Common myeloid progenitor, CD34-positive (primary cell): Measurements from ENCODE around the gene APOB.

Experiments used
- CTCF ChIA-PET: fragments of 350-600 bp; sonication (Branson Sonifier 250); formaldehyde crosslinking; loops from one replicate; lab custom pipeline; 2021; ENCODE audit warnings: antibody characterized with exemption; lab: Charles Lee
- POLR2A ChIA-PET: fragments of 350-600 bp; sonication (Branson Sonifier 250); formaldehyde crosslinking; loops from one replicate; lab custom pipeline; 2021; ENCODE audit warnings: antibody characterized with exemption; lab: Charles Lee
- DNase-seq, 3 donors: peaks; one replicate each; pipeline versions ENCODE4 v3.0.0 to v3.0.0-alpha.2; 2013
- H3K27ac ChIP-seq, 2 experiments: 1 replicate in 1 of 2; 2 replicates in 1 of 2; pipeline ENCODE4 v1.7.0; 2013; ENCODE audit warnings: inconsistent platforms in 2 of 2, low read length in 2 of 2, mild to moderate bottlenecking in 2 of 2, low read depth in 1 of 2, moderate library complexity in 1 of 2; ENCODE audit not compliant: severe bottlenecking in 2 of 2, insufficient read depth in 1 of 2, poor library complexity in 1 of 2
- H3K27me3 ChIP-seq, 5 experiments: replicated peaks in 2 of 5; 1 replicate in 3 of 5; 2 replicates in 2 of 5; pipeline versions ENCODE4 v1.6.1 to v1.7.0; 2013; ENCODE audit warnings: low read length in 4 of 5, mild to moderate bottlenecking in 2 of 5, moderate library complexity in 2 of 5, inconsistent platforms in 1 of 5; ENCODE audit not compliant: insufficient read depth in 5 of 5, control insufficient read depth in 4 of 5
- H3K36me3 ChIP-seq, 4 experiments: 1 replicate in 2 of 4; 2 replicates in 2 of 4; pipeline versions ENCODE4 v1.6.1 to v1.7.0; 2013; ENCODE audit warnings: low read length in 3 of 4, control low read depth in 1 of 4, mild to moderate bottlenecking in 1 of 4; ENCODE audit not compliant: control insufficient read depth in 4 of 4, insufficient read depth in 4 of 4
- H3K4me1 ChIP-seq, 4 experiments: 1 replicate in 3 of 4; 2 replicates in 1 of 4; pipeline versions ENCODE4 v1.6.1 to v1.7.1; 2013; ENCODE audit warnings: low read length in 3 of 4, mild to moderate bottlenecking in 3 of 4, control low read depth in 1 of 4, inconsistent platforms in 1 of 4, moderate library complexity in 1 of 4; ENCODE audit not compliant: control insufficient read depth in 4 of 4, insufficient read depth in 4 of 4; ENCODE audit errors: control extremely low read depth in 1 of 4
- H3K4me3 ChIP-seq, 7 experiments: 1 replicate in 4 of 7; 2 replicates in 3 of 7; pipeline versions ENCODE4 v1.5.1 to v1.7.0; 2013; ENCODE audit warnings: mild to moderate bottlenecking in 7 of 7, low read length in 6 of 7, moderate library complexity in 6 of 7, inconsistent platforms in 2 of 7, low read depth in 2 of 7, control low read depth in 1 of 7; ENCODE audit not compliant: insufficient read depth in 4 of 7, control insufficient read depth in 1 of 7; ENCODE audit errors: extremely low read depth in 1 of 7
- H3K9me3 ChIP-seq, 5 experiments: 1 replicate in 4 of 5; 2 replicates in 1 of 5; pipeline versions ENCODE4 v1.6.1 to v1.7.1; 2013; ENCODE audit warnings: low read length in 4 of 5, mild to moderate bottlenecking in 2 of 5, inconsistent platforms in 1 of 5, low read depth in 1 of 5, moderate library complexity in 1 of 5; ENCODE audit not compliant: control insufficient read depth in 4 of 5, insufficient read depth in 2 of 5; ENCODE audit errors: control extremely low read depth in 1 of 5
- WGBS: methylation state at CpG from one replicate; pipeline ENCODE4 v1.1.5; 2013; ENCODE audit not compliant: insufficient coverage; 5-methylcytosine and 5-hydroxymethylcytosine counted together

APOB gene

DNA sequence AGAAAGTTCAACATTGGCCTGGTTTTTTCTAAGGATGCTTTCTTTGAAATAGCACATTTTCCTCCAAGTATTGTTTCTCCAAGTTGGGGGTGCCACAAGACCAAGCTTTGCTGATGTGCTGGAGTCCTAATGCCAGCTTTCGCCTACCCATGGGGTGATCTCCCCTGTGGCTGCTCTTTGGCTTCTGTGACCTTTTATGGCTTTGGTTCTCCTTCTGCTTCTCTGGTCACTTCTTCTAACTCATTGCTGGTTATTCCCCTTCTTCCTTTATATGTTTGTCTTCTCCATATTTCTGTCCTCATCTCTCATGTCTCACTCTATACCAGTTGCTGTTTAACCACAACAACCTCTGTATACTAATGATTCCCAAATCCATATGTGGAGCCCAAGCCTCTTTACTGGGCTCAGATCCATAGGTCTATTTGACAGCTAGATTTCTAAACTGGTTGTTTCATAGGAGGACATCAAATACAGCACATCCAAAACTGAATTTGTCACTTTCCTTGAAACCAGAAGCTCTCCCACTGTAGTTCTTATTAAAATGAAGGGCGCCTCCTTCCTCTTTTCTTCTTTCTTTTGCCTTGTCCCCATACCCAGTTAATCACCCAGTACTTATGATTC lies 23.1 kb downstream of the APOB start:
- H3K36me3 ChIP-seq, result no peaks in the 10 kb centered on the region
- peaks cover 0 to 1% (median 0%) of the 10 kb centered on the region in 5 experiments for H3K27me3 ChIP-seq
- H3K27ac ChIP-seq, result no peak overlapping the region
- POLR2A ChIA-PET, result no interaction called here
- H3K4me1 ChIP-seq, result no peaks in the 10 kb centered on the region
- CTCF ChIA-PET, result no interaction called here
- H3K9me3 ChIP-seq, result no peaks in the 10 kb centered on the region
- WGBS, result 93% methylated on average over 2 of the region's 2 CpGs
- DNase-seq, result no peak
- no peak overlapping the region for H3K4me3 ChIP-seq

DNA sequence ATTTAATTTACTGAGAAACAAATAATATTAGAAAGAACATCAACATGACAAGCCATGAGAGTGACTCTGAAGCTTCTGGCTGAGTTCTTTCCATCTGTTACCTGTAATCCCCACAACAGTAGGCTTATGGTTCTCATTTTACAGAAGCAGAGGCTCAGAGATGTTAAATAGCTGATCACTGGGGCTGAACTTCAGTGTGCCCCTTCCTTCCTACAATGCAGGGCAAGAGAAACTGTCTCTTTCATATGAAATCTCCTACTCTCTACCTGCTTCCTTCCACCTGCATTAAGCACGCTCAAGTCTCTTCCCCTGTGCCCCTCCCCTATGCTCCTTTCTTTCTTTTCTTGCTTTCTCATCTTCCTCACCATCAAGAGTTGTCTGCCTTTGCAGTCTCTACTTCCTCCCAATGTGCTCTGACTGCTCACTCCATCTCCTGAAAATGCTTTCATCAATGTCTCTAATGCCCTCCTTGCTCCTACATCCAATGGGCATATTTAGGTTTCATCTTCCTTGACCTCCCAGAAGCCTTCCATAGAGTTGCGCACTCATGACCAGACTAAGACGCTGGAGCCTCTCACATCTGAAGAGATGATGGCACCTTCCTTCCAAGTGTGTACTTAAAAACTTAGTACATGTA lies 23.7 kb downstream of the APOB start:
- 100% methylated on average over 3 of the region's 3 CpGs for WGBS
- no peak overlapping the region for H3K27ac ChIP-seq
- CTCF ChIA-PET, result no interaction called here
- POLR2A ChIA-PET, result no interaction called here
- peaks cover 0 to 1% (median 0%) of the 10 kb centered on the region in 5 experiments for H3K27me3 ChIP-seq
- no peak for DNase-seq
- H3K9me3 ChIP-seq, result no peaks in the 10 kb centered on the region
- H3K36me3 ChIP-seq, result no peaks in the 10 kb centered on the region
- no peak overlapping the region for H3K4me3 ChIP-seq
- H3K4me1 ChIP-seq, result no peaks in the 10 kb centered on the region

DNA sequence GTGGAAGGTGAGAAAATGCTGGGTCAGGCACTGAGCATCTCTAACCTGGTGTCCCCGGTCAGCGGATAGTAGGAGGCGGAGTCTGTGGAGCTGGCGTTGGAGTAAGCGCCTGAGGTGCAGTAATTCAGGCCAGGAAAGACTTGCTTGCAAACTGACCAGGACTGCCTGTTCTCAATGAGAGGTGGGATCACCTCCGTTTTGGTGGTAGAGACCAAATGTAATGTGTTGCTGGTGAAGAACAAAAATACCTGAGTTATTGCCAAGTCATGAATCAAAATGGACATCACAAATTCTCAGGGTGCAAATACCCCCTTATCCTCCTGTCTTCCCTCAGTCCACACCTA lies 24.2 kb downstream of the APOB start:
- ChIA-PET POLR2A (no interaction called here), CTCF (no interaction called here)
- WGBS, result 98% methylated on average over 5 of the region's 6 CpGs
- H3K27ac ChIP-seq, result no peak overlapping the region
- peaks cover 0 to 1% (median 0%) of the 10 kb centered on the region in 5 experiments for H3K27me3 ChIP-seq
- no peaks in the 10 kb centered on the region for H3K4me1 ChIP-seq
- no peak overlapping the region for H3K4me3 ChIP-seq
- no peaks in the 10 kb centered on the region for H3K9me3 ChIP-seq
- DNase-seq, result no peak
- H3K36me3 ChIP-seq, result no peaks in the 10 kb centered on the region

DNA sequence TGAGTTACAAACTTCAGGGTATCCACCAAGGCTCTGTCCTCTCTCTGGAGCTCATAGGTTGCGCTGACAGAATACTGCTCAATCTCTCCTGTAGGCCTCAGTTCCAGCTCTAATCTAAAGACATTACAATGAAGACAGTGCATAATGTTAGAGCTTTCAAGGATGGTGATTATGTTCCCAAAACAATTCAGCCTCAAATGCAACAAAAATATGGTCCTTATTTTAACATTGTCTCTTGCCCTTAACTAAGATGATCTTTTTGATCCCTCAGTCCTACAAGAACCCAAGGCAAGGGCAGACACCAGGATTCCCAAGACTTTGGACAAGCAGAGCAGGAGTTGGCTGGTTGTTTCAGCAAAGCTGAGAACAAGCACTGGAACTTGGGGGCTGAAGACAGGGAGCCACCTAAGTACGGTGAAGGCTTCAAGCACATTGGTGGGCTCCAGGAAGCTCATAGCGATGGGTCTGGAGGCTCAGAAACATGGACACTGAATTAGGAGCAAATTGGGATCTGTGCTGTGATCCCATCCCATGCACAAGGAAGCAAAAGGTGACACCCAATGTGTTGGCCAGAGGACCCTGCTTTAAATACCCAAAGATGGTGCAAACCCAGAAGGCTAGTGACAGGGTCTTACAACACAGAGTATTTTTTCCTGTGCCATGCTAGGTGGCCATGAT lies 24.7 kb downstream of the APOB start:
- 100% methylated on average over 3 of the region's 3 CpGs for WGBS
- H3K27me3 ChIP-seq, result peaks cover 0 to 1% (median 0%) of the 10 kb centered on the region in 5 experiments
- DNase-seq, result no peak
- no peak overlapping the region for H3K4me3 ChIP-seq
- no peaks in the 10 kb centered on the region for H3K9me3 ChIP-seq
- ChIA-PET CTCF (no interaction called here), POLR2A (no interaction called here)
- no peaks in the 10 kb centered on the region for H3K4me1 ChIP-seq
- H3K36me3 ChIP-seq, result no peaks in the 10 kb centered on the region
- H3K27ac ChIP-seq, result no peak overlapping the region

DNA sequence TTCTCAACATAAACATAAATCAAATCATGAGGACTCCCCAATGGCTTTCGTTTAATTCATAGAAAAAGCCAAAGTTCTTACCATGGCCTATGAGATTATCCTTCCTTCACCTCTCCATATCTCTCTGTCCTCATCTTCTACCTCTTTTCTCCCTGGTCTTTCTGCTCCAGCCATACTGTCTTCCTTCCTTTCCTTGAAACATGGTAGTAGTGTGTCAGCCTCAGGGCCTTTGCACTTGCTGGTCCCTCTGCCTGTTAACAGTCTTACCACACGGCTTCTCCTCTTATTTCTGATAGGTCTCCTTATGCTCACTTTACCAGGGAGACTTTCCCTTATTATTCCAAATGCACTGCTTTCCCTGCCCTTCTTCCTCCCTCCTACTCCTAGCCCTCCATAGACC lies 25.6 kb downstream of the APOB start:
- Histone ChIP-seq H3K27ac (no peak overlapping the region), H3K4me1 (no peaks in the 10 kb centered on the region), H3K4me3 (no peak overlapping the region), H3K27me3 (peaks cover 0 to 1% (median 0%) of the 10 kb centered on the region in 5 experiments), H3K9me3 (no peaks in the 10 kb centered on the region), H3K36me3 (no peaks in the 10 kb centered on the region)
- no peak for DNase-seq
- CTCF ChIA-PET, result no interaction called here
- POLR2A ChIA-PET, result no interaction called here
- WGBS, result 100% methylated on average over 2 of the region's 2 CpGs

DNA sequence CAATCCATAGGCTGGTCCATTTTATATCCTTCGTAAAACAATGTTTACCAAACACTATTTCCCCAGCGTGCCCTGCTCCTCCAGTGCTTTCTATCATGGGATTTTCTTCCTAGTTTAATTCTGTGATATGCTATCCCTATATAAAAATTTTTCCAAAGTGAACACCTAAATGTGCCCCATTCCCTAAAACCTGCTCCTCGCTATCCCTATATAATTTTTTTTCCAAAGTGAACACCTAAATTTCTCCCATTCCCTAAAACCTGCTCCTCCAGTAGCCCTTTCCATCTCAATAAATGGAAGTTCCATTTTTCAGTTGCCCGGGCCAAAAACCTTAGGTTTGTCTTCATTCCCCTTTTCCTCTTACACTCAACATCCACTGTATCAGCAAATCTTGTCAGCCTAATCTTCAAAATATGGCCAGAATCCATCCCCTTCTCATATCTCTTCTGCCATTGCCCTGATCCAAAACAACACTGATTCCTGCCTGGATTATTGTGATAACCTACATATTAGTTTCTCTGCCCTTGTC lies 26.1 kb downstream of the APOB start:
- Histone ChIP-seq H3K36me3 (no peaks in the 10 kb centered on the region), H3K4me3 (no peak overlapping the region), H3K27ac (no peak overlapping the region), H3K9me3 (no peaks in the 10 kb centered on the region), H3K4me1 (no peaks in the 10 kb centered on the region), H3K27me3 (peaks cover 0 to 3% (median 0%) of the 10 kb centered on the region in 5 experiments)
- no peak for DNase-seq
- POLR2A ChIA-PET, result no interaction called here
- CTCF ChIA-PET, result no interaction called here
- WGBS, result 96% methylated on average over 4 of the region's 4 CpGs

DNA sequence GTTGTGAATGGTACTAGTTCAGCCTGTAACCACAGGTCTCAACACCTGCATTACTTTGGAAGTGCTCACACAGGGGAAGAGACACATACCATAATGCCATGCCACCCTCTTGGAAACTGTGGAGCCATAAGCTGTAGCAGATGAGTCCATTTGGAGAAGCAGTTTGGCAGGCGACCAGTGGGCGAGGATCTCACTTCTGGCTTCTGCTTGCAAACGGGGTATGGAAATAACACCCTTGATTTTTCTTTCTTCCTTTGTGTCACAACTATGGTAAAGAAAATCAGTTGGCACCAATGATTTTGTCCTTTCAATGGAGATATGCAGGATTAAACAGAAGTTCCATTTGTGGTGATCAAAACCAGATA lies 28.6 kb downstream of the APOB start:
- ChIA-PET POLR2A (interaction anchor here (0.6 kb wide), 1 partner anchor 105 kb away, joined by 3 read pairs; no protein-coding TSS in a partner anchor), CTCF (no interaction called here)
- H3K4me3 ChIP-seq, result no peak overlapping the region
- WGBS, result 93% methylated on average over 3 of the region's 3 CpGs
- no peaks in the 10 kb centered on the region for H3K36me3 ChIP-seq
- H3K27me3 ChIP-seq, result peaks cover 0 to 3% (median 0%) of the 10 kb centered on the region in 5 experiments
- H3K4me1 ChIP-seq, result no peaks in the 10 kb centered on the region
- no peak overlapping the region for H3K27ac ChIP-seq
- H3K9me3 ChIP-seq, result no peaks in the 10 kb centered on the region
- no peak for DNase-seq
